Measurements from ENCODE around the gene PAX2.
"Not testable (repeated sequence)": the region's sequence is repeated elsewhere in the genome, so short reads cannot be mapped to it uniquely, and the experiment has no call there.

Gene PAX2

GRCh38 chr10:100744987-100745881 lies at the start of gene PAX2:
TSS of gene PAX2 (plus strand) at chr10:100745582. CDS start at chr10:100746261, 679 bp downstream.
- no peak for DNase-seq (ENCODE audit: low spot score)

GRCh38 chr10:100696477-100696901 lies 48.9 kb upstream of the PAX2 start:
- no peak for DNase-seq (ENCODE audit: low spot score)

- DNase-seq (ENCODE audit: low spot score): no peak
Measured at GRCh38 chr10:100697070-100697469, 48.3 kb upstream of the PAX2 start.

- DNase-seq (ENCODE audit: low spot score): no peak
Measured at GRCh38 chr10:100697631-100698030, 47.8 kb upstream of the PAX2 start.

GRCh38 chr10:100701704-100702103 lies 43.7 kb upstream of the PAX2 start:
- DNase-seq (ENCODE audit: low spot score): not testable (repeated sequence)

GRCh38 chr10:100705139-100705538 lies 40.2 kb upstream of the PAX2 start:
- DNase-seq (ENCODE audit: low spot score): no peak

GRCh38 chr10:100707261-100707848 lies 38.0 kb upstream of the PAX2 start:
- no peak for DNase-seq (ENCODE audit: low spot score)

GRCh38 chr10:100709146-100710082 lies 36.0 kb upstream of the PAX2 start:
- DNase-seq (ENCODE audit: low spot score): no peak

GRCh38 chr10:100710151-100710871 lies 35.1 kb upstream of the PAX2 start:
- DNase-seq (ENCODE audit: low spot score): no peak

- DNase-seq (ENCODE audit: low spot score): no peak
Measured at GRCh38 chr10:100713049-100713858, 32.1 kb upstream of the PAX2 start.

GRCh38 chr10:100713859-100714565 lies 31.4 kb upstream of the PAX2 start:
- no peak for DNase-seq (ENCODE audit: low spot score)

- DNase-seq (ENCODE audit: low spot score): no peak
Measured at GRCh38 chr10:100714566-100714950, 30.8 kb upstream of the PAX2 start.

- no peak for DNase-seq (ENCODE audit: low spot score)
Measured at GRCh38 chr10:100715101-100715444, 30.3 kb upstream of the PAX2 start.

GRCh38 chr10:100715445-100716385 lies 29.7 kb upstream of the PAX2 start:
- DNase-seq (ENCODE audit: low spot score): no peak

GRCh38 chr10:100717166-100717565 lies 28.2 kb upstream of the PAX2 start:
- DNase-seq (ENCODE audit: low spot score): no peak

- DNase-seq (ENCODE audit: low spot score): no peak
Measured at GRCh38 chr10:100718197-100718742, 27.1 kb upstream of the PAX2 start.

GRCh38 chr10:100723180-100723579 lies 22.2 kb upstream of the PAX2 start:
- no peak for DNase-seq (ENCODE audit: low spot score)

GRCh38 chr10:100723770-100724530 lies 21.4 kb upstream of the PAX2 start:
- DNase-seq (ENCODE audit: low spot score): no peak

Data from CD4-positive, alpha-beta T cell treated with Interleukin-15 for 4 hours (primary cell).